HCT116 (cell line): ENCODE data around the gene PIP4K2A. TPM values are rescaled to one million over a fixed set of nuclear protein-coding genes. Genes with fewer than 3 reads are reported as not detected.

Source experiments
- ATAC-seq: fragments of 200-7000 bp; cut with Tn5 transposase; 2 replicates; pipeline ENCODE4 v1.9.1; 2020; ENCODE audit warnings: mild to moderate bottlenecking, moderate library complexity
- BruUV-seq: library from RNA; stranded (reverse); fragments of 400-500 nt; replicated peaks from 2 replicates; lab custom pipeline; 2021; lab: Mats Ljungman, UMichigan
- CTCF ChIA-PET: fragments of 300-600 bp; sonication (Branson Sonifier 250); formaldehyde crosslinking; loops from one replicate; lab custom pipeline; 2021; ENCODE audit warnings: antibody characterized with exemption; lab: Charles Lee
- POLR2A ChIA-PET: fragments of 300-600, 350-600 bp; sonication (Branson Sonifier 250); formaldehyde crosslinking; loops from one replicate; lab custom pipeline; 2021; ENCODE audit warnings: antibody characterized with exemption; lab: Charles Lee
- RAD21 ChIA-PET, 2 experiments: fragments of 300-600 bp; sonication (Branson Sonifier 250); formaldehyde crosslinking; loops; one replicate each; lab custom pipeline; 2023; ENCODE audit warnings: low total read pairs in 2 of 2; ENCODE audit not compliant: uncharacterized antibody in 2 of 2, unreplicated experiment in 2 of 2, low non-redundant PET in 1 of 2; lab: Charles Lee
- DNase-seq: peaks from one replicate; pipeline ENCODE4 v3.0.0-alpha.2; 2010; ENCODE audit warnings: low read depth, low spot score
- H2AFZ ChIP-seq: fragments of 200-600 bp; shearing (Covaris generic), sonication (generic); 2 replicates; pipeline ENCODE4 v1.6.1; 2017; ENCODE audit warnings: low read depth, mixed run types, mixed read lengths, antibody characterized with exemption, low read length; ENCODE audit not compliant: poor library complexity, severe bottlenecking
- H3K27ac ChIP-seq: 2 replicates; pipeline ENCODE4 v1.5.1; 2012; ENCODE audit warnings: low read depth, low read length
- H3K27me3 ChIP-seq: fragments of 200-600 bp; sonication (generic); 2 replicates; pipeline ENCODE4 v1.6.1; 2016; ENCODE audit warnings: mixed run types, low read length, mixed read lengths; ENCODE audit not compliant: insufficient read depth
- H3K36me3 ChIP-seq, 2 experiments: fragments of 200-500 bp in 1 of 2; fragments of 200-600 bp in 1 of 2; sonication (Bioruptor generic) in 1 of 2; sonication (generic) in 1 of 2; 2 replicates each; pipeline versions ENCODE4 v1.5.1 to v1.6.1; 2014 to 2016; ENCODE audit warnings: low read length in 2 of 2, inconsistent platforms in 1 of 2, mixed read lengths in 1 of 2, mixed run types in 1 of 2; ENCODE audit not compliant: insufficient read depth in 2 of 2, control insufficient read depth in 1 of 2
- H3K4me1 ChIP-seq, 2 experiments: fragments of 200-600 bp in 1 of 2; sonication (generic) in 1 of 2; 2 replicates each; pipeline versions ENCODE4 v1.5.1 to v1.6.1; 2012 to 2017; ENCODE audit warnings: low read length in 2 of 2, inconsistent platforms in 1 of 2, mild to moderate bottlenecking in 1 of 2, mixed read lengths in 1 of 2, mixed run types in 1 of 2, moderate library complexity in 1 of 2; ENCODE audit not compliant: insufficient read depth in 2 of 2, control insufficient read depth in 1 of 2
- H3K4me2 ChIP-seq: fragments of 200-600 bp; sonication (generic); 2 replicates; pipeline ENCODE4 v1.6.1; 2017; ENCODE audit warnings: mixed run types, low read length, mixed read lengths
- H3K4me3 ChIP-seq, 2 experiments: fragments of 200-600 bp in 1 of 2; sonication (generic) in 1 of 2; replicated peaks in 1 of 2; 2 replicates each; pipeline ENCODE4 v1.5.1; 2011 to 2016; ENCODE audit warnings: low read length in 2 of 2, control low read depth in 1 of 2, low read depth in 1 of 2, mild to moderate bottlenecking in 1 of 2, mixed read lengths in 1 of 2, mixed run types in 1 of 2
- H3K79me2 ChIP-seq: fragments of 200-600 bp; sonication (generic); 2 replicates; pipeline ENCODE4 v1.6.1; 2017; ENCODE audit warnings: mild to moderate bottlenecking, mixed run types, low read length, moderate library complexity, mixed read lengths; ENCODE audit not compliant: insufficient read depth
- H3K9ac ChIP-seq: fragments of 200-600 bp; sonication (generic); 2 replicates; pipeline ENCODE4 v1.6.1; 2016; ENCODE audit warnings: low read length, mixed read lengths
- H3K9me2 ChIP-seq: fragments of 200-600 bp; sonication (generic), shearing (Covaris generic); 2 replicates; pipeline ENCODE4 v1.6.1; 2017; ENCODE audit warnings: mixed run types, mild to moderate bottlenecking, moderate library complexity; ENCODE audit not compliant: insufficient read depth
- H3K9me3 ChIP-seq, 2 experiments: fragments of 200-500 bp in 1 of 2; fragments of 200-600 bp in 1 of 2; sonication (Bioruptor generic) in 1 of 2; sonication (generic) in 1 of 2; 2 replicates each; pipeline ENCODE4 v1.6.1; 2014 to 2017; ENCODE audit warnings: low read length in 2 of 2, mixed read lengths in 2 of 2, inconsistent platforms in 1 of 2, low read depth in 1 of 2, mild to moderate bottlenecking in 1 of 2, mixed run types in 1 of 2, moderate library complexity in 1 of 2; ENCODE audit not compliant: control insufficient read depth in 1 of 2, insufficient read depth in 1 of 2
- H4K20me1 ChIP-seq: fragments of 200-600 bp; sonication (generic), shearing (Covaris generic); 2 replicates; pipeline ENCODE4 v1.6.1; 2017; ENCODE audit warnings: mixed run types, mild to moderate bottlenecking, moderate library complexity; ENCODE audit not compliant: insufficient read depth
- CBX3 ChIP-seq: IDR thresholded peaks from 2 replicates; pipeline ENCODE4 v1.6.1; 2012; ENCODE audit warnings: low read depth
- CEBPB ChIP-seq: IDR thresholded peaks from 2 replicates; pipeline ENCODE4 v1.6.1; 2012; ENCODE audit warnings: low read depth
- EGR1 ChIP-seq: IDR thresholded peaks from 2 replicates; pipeline ENCODE4 v1.6.1; 2012; ENCODE audit warnings: low read depth
- EZH2phosphoT487 ChIP-seq: fragments of 200-600 bp; IDR thresholded peaks from 2 replicates; pipeline ENCODE4 v1.6.1; 2018; ENCODE audit warnings: antibody characterized with exemption, borderline replicate concordance
- FOSL1 ChIP-seq: IDR thresholded peaks from 2 replicates; pipeline ENCODE4 v1.6.1; 2012; ENCODE audit warnings: low read depth
- JUND ChIP-seq: IDR thresholded peaks from 2 replicates; pipeline ENCODE4 v1.6.1; 2012
- POLR2A ChIP-seq: IDR thresholded peaks from 2 replicates; pipeline ENCODE4 v1.7.0; 2011; ENCODE audit warnings: borderline replicate concordance; ENCODE audit not compliant: insufficient read depth, insufficient read length; ENCODE audit errors: extremely low read depth
- POLR2AphosphoS5 ChIP-seq: IDR thresholded peaks from 2 replicates; pipeline ENCODE4 v1.6.1; 2011; ENCODE audit warnings: mild to moderate bottlenecking, low read depth, low read length, moderate library complexity
- RAD21 ChIP-seq: IDR thresholded peaks from 2 replicates; pipeline ENCODE4 v1.6.1; 2012; ENCODE audit warnings: low read depth, mild to moderate bottlenecking
- SIN3A ChIP-seq: IDR thresholded peaks from 2 replicates; pipeline ENCODE4 v1.6.1; 2012; ENCODE audit warnings: low read depth
- SP1 ChIP-seq: IDR thresholded peaks from 2 replicates; pipeline ENCODE4 v1.6.1; 2012; ENCODE audit warnings: low read depth
- SRF ChIP-seq: IDR thresholded peaks from 2 replicates; pipeline ENCODE4 v1.6.1; 2012; ENCODE audit warnings: low read depth
- YY1 ChIP-seq: IDR thresholded peaks from 2 replicates; pipeline ENCODE4 v1.6.1; 2011; ENCODE audit warnings: low read length, low read depth, moderate library complexity, mild to moderate bottlenecking; ENCODE audit not compliant: insufficient replicate concordance; ENCODE audit errors: extremely low read depth
- ZFX ChIP-seq: fragments of 450-650 bp; IDR thresholded peaks from 2 replicates; pipeline ENCODE4 v1.6.1; 2017
- ZNF274 ChIP-seq: fragments of 200-500 bp; sonication (Bioruptor generic); IDR thresholded peaks from 2 replicates; pipeline ENCODE4 v1.6.1; 2014; ENCODE audit warnings: mild to moderate bottlenecking, low read depth, low read length, inconsistent platforms
- intact Hi-C: fragments of 100-400 bp; cut with micrococcal nuclease; formaldehyde crosslinking; loops from 2 replicates; pipeline ENCODE4 v1.10.0; 2022
- total RNA-seq: library from RNA; stranded (reverse); gene quantifications from one replicate; pipeline ENCODE4 v1.2.1, GENCODE V29; 2021; ENCODE audit not compliant: unreplicated experiment
- TF ChIP-seq, protein P1 (sequence below): IDR thresholded peaks from 2 replicates; pipeline ENCODE4 v1.6.1; 2012
- TF ChIP-seq, protein P2 (sequence below): IDR thresholded peaks from 2 replicates; pipeline ENCODE4 v1.6.1; 2011; ENCODE audit warnings: mild to moderate bottlenecking, low read length, moderate library complexity; ENCODE audit not compliant: insufficient replicate concordance; ENCODE audit errors: extremely low read depth
- TF ChIP-seq, protein P3 (sequence below): IDR thresholded peaks from 2 replicates; pipeline ENCODE4 v1.6.1; 2012; ENCODE audit warnings: low read depth
- TF ChIP-seq, protein P4 (sequence below), 3 experiments: fragments of 200-600 bp in 1 of 3; sonication (generic) in 1 of 3; IDR thresholded peaks in 2 of 3; conservative IDR thresholded peaks in 1 of 3; 2 replicates each; pipeline ENCODE4 v1.5.1; 2012 to 2017; ENCODE audit warnings: low read depth in 2 of 3, low read length in 2 of 3, antibody characterized with exemption in 1 of 3, borderline replicate concordance in 1 of 3, control low read depth in 1 of 3, mild to moderate bottlenecking in 1 of 3, mixed read lengths in 1 of 3, mixed run types in 1 of 3, moderate library complexity in 1 of 3; ENCODE audit not compliant: insufficient read depth in 1 of 3
- TF ChIP-seq, protein P5 (sequence below): IDR thresholded peaks from 2 replicates; pipeline ENCODE4 v1.6.1; 2012

The PIP4K2A gene
- total RNA-seq, 1 experiment from 2014 or later = 41.9 TPM

DNA sequence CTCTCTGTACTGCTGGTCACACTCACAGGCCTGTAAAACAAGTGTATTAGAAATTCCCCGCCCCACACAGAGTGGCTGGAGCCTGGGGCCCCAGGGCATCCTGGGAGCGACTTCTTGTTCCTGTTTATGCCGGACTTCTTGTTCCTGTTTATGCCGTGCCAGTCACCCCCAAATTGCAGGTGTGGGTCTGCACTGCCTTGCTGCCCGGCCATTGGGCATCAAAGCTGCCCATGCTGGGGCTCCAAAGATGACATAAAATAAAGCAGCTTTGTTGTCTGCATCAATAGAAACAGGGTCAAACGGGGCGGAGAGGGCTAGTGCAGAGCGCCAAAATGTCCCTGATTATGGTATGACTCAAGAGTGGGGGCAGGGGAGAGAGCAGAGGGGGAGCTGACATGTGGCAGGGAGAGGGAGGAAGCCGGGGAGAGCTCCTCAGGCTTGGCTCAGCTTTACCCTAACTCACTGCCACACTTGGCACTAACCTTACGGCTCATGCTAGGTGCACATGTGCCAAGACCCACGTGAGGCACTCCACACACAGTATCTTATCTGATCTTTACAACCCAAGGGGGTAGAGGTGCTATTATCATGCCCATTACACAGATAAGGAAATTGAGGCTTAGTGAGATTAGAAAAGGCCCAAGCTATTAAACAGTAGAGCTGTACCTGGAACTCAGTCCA lies 98.4 kb downstream of the PIP4K2A start:
- no peaks in the 10 kb centered on the region for H3K9me2 ChIP-seq
- peak overlapping the region; percentile 85 for H3K27ac ChIP-seq
- H2AFZ ChIP-seq = peak overlapping the region; percentile 13
- H3K4me2 ChIP-seq = peak overlapping the region; percentile 84
- H3K27me3 ChIP-seq = no peaks in the 10 kb centered on the region
- POLR2A ChIA-PET = interaction anchor here (0.9 kb wide), 1 partner anchor 209 kb away, joined by 3 read pairs; no protein-coding TSS in a partner anchor
- RAD21 ChIA-PET = no interaction called here
- H3K9ac ChIP-seq = peak overlapping the region; percentile 67
- peaks cover 58 to 64% of the 10 kb centered on the region in 2 experiments for H3K4me1 ChIP-seq
- no peaks in the 10 kb centered on the region for H3K9me3 ChIP-seq
- intact Hi-C loops = no loop called here
- H3K79me2 ChIP-seq = peaks cover 94% of the 10 kb centered on the region
- H3K4me3 ChIP-seq = peak overlapping the region; percentile 53 to 57
- DNase-seq (no peak), ATAC-seq (peak; percentile 66)
- H3K36me3 ChIP-seq = no peaks in the 10 kb centered on the region; a peak in 1 of 4 replicates
- H4K20me1 ChIP-seq = no peaks in the 10 kb centered on the region
- CTCF ChIA-PET = interaction anchor here (2.0 kb wide), 1 partner anchor 373 kb away, joined by 5 read pairs; no protein-coding TSS in a partner anchor
- TSS peak; percentile 48 for BruUV-seq
- TF ChIP-seq CEBPB (no peak), JUND (no peak), EGR1 (no peak), EZH2phosphoT487 (no peak), POLR2AphosphoS5 (0 out of 2 replicates have a peak, but pooled peaks have one; percentile 30), POLR2A (no peak), ZFX (no peak), SP1 (peak; percentile 24; the same call in 1 of the 2 replicates), SRF (no peak), SIN3A (peak; percentile 52; the same call in 1 of the 2 replicates), CBX3 (no peak), YY1 (no peak), FOSL1 (no peak; the same call in 1 of the 2 replicates), ZNF274 (no peak), RAD21 (no peak)
- TF ChIP-seq, protein P1, sequence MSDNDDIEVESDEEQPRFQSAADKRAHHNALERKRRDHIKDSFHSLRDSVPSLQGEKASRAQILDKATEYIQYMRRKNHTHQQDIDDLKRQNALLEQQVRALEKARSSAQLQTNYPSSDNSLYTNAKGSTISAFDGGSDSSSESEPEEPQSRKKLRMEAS = peak; percentile 74
- TF ChIP-seq, protein P2, sequence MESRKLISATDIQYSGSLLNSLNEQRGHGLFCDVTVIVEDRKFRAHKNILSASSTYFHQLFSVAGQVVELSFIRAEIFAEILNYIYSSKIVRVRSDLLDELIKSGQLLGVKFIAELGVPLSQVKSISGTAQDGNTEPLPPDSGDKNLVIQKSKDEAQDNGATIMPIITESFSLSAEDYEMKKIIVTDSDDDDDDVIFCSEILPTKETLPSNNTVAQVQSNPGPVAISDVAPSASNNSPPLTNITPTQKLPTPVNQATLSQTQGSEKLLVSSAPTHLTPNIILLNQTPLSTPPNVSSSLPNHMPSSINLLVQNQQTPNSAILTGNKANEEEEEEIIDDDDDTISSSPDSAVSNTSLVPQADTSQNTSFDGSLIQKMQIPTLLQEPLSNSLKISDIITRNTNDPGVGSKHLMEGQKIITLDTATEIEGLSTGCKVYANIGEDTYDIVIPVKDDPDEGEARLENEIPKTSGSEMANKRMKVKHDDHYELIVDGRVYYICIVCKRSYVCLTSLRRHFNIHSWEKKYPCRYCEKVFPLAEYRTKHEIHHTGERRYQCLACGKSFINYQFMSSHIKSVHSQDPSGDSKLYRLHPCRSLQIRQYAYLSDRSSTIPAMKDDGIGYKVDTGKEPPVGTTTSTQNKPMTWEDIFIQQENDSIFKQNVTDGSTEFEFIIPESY = no peak
- TF ChIP-seq, protein P3, sequence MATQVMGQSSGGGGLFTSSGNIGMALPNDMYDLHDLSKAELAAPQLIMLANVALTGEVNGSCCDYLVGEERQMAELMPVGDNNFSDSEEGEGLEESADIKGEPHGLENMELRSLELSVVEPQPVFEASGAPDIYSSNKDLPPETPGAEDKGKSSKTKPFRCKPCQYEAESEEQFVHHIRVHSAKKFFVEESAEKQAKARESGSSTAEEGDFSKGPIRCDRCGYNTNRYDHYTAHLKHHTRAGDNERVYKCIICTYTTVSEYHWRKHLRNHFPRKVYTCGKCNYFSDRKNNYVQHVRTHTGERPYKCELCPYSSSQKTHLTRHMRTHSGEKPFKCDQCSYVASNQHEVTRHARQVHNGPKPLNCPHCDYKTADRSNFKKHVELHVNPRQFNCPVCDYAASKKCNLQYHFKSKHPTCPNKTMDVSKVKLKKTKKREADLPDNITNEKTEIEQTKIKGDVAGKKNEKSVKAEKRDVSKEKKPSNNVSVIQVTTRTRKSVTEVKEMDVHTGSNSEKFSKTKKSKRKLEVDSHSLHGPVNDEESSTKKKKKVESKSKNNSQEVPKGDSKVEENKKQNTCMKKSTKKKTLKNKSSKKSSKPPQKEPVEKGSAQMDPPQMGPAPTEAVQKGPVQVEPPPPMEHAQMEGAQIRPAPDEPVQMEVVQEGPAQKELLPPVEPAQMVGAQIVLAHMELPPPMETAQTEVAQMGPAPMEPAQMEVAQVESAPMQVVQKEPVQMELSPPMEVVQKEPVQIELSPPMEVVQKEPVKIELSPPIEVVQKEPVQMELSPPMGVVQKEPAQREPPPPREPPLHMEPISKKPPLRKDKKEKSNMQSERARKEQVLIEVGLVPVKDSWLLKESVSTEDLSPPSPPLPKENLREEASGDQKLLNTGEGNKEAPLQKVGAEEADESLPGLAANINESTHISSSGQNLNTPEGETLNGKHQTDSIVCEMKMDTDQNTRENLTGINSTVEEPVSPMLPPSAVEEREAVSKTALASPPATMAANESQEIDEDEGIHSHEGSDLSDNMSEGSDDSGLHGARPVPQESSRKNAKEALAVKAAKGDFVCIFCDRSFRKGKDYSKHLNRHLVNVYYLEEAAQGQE = no peak
- TF ChIP-seq, protein P4, sequence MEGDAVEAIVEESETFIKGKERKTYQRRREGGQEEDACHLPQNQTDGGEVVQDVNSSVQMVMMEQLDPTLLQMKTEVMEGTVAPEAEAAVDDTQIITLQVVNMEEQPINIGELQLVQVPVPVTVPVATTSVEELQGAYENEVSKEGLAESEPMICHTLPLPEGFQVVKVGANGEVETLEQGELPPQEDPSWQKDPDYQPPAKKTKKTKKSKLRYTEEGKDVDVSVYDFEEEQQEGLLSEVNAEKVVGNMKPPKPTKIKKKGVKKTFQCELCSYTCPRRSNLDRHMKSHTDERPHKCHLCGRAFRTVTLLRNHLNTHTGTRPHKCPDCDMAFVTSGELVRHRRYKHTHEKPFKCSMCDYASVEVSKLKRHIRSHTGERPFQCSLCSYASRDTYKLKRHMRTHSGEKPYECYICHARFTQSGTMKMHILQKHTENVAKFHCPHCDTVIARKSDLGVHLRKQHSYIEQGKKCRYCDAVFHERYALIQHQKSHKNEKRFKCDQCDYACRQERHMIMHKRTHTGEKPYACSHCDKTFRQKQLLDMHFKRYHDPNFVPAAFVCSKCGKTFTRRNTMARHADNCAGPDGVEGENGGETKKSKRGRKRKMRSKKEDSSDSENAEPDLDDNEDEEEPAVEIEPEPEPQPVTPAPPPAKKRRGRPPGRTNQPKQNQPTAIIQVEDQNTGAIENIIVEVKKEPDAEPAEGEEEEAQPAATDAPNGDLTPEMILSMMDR (IDR thresholded peaks at IDR 0.05 in 2 of 3, conservative IDR thresholded peaks at IDR 0.05 in 1 of 3; ENCODE audit: borderline replicate concordance in 1 of 3, insufficient read depth in 1 of 3, low read depth in 2 of 3, low read length in 2 of 3) = no peak
- TF ChIP-seq, protein P5, sequence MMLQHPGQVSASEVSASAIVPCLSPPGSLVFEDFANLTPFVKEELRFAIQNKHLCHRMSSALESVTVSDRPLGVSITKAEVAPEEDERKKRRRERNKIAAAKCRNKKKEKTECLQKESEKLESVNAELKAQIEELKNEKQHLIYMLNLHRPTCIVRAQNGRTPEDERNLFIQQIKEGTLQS = no peak
